K562 (cell line): Measurements from ENCODE around the gene POLR3E. TPM values are rescaled to one million over a fixed set of nuclear protein-coding genes. Genes with fewer than 3 reads are reported as not detected.

Experiments
- ATF7 ChIP-seq: fragments of 450-650 bp; IDR thresholded peaks from 2 replicates; pipeline ENCODE4 v1.7.1; 2014; ENCODE audit warnings: mild to moderate bottlenecking, moderate library complexity
- DDX20 ChIP-seq: fragments of 450-650 bp; IDR thresholded peaks from 2 replicates; pipeline ENCODE4 v1.6.1; 2016; ENCODE audit warnings: missing genetic modification characterization, low read depth, mild to moderate bottlenecking, missing compliant biosample characterization, moderate library complexity
- EP400 ChIP-seq: fragments of 450-650 bp; IDR thresholded peaks from 2 replicates; pipeline ENCODE4 v1.6.1; 2017; ENCODE audit warnings: antibody characterized with exemption, mild to moderate bottlenecking, moderate library complexity
- HDAC1 ChIP-seq, 2 experiments: fragments of 450-650 bp; IDR thresholded peaks; 2 replicates each; pipeline ENCODE4 v1.6.1; 2016 to 2017; ENCODE audit warnings: inconsistent platforms in 1 of 2, mild to moderate bottlenecking in 1 of 2, moderate library complexity in 1 of 2
- NR1H2 ChIP-seq: sonication (generic); formaldehyde crosslinking; IDR thresholded peaks from 2 replicates; pipeline ENCODE4 v1.4.0; 2020; ENCODE audit warnings: mild to moderate bottlenecking, missing genetic modification reagents
- NR2C1 ChIP-seq, 2 experiments: fragments of 450-650 bp; IDR thresholded peaks; 2 replicates each; pipeline ENCODE4 v1.6.1; 2017; ENCODE audit warnings: mild to moderate bottlenecking in 2 of 2, antibody characterized with exemption in 1 of 2, inconsistent platforms in 1 of 2, missing compliant biosample characterization in 1 of 2, missing genetic modification characterization in 1 of 2
- NR4A1 ChIP-seq, 2 experiments: fragments of 250-450 bp in 1 of 2; fragments of 450-650 bp in 1 of 2; sonication (Bioruptor Pico) in 1 of 2; IDR thresholded peaks; 2 replicates each; pipeline versions ENCODE4 v1.4.0 to v1.6.1; 2016 to 2020; ENCODE audit warnings: mild to moderate bottlenecking in 2 of 2, missing compliant biosample characterization in 1 of 2, missing genetic modification characterization in 1 of 2, moderate library complexity in 1 of 2
- PCBP1 ChIP-seq: fragments of 200-400 bp; formaldehyde crosslinking; IDR thresholded peaks from 2 replicates; pipeline ENCODE4 v1.6.1; 2018; ENCODE audit warnings: mild to moderate bottlenecking, low read depth, low read length; ENCODE audit not compliant: poor library complexity, severe bottlenecking
- POLR2H ChIP-seq: IDR thresholded peaks from 2 replicates; pipeline ENCODE4 v1.6.1; 2016; ENCODE audit warnings: missing genetic modification characterization, low read depth, mild to moderate bottlenecking, control low read depth, missing compliant biosample characterization, moderate library complexity
- RCOR1 ChIP-seq, 2 experiments: IDR thresholded peaks; 2 replicates each; pipeline ENCODE4 v1.6.1; 2012; ENCODE audit warnings: low read depth in 2 of 2, low read length in 2 of 2, borderline replicate concordance in 1 of 2, improper control_type of control experiment in 1 of 2
- TBL1XR1 ChIP-seq, 2 experiments: IDR thresholded peaks; 2 replicates each; pipeline ENCODE4 v1.6.1; 2012; ENCODE audit warnings: improper control_type of control experiment in 2 of 2, low read length in 2 of 2, mild to moderate bottlenecking in 1 of 2
- ZEB2 ChIP-seq: fragments of 450-650 bp; IDR thresholded peaks from 2 replicates; pipeline ENCODE4 v1.6.1; 2016
- ZFP36 ChIP-seq: fragments of 150-350 bp; IDR thresholded peaks from 2 replicates; pipeline ENCODE4 v1.6.1; 2018; ENCODE audit warnings: low read length, low read depth; ENCODE audit not compliant: partially characterized antibody
- ZNF766 ChIP-seq: fragments of 200-800 bp; sonication (Bioruptor generic); conservative IDR thresholded peaks from 2 replicates; pipeline ENCODE4 v1.6.1; 2016; ENCODE audit warnings: missing genetic modification characterization, missing compliant biosample characterization
- ZNF830 ChIP-seq: fragments of 250-450 bp; sonication (Bioruptor Pico); IDR thresholded peaks from 2 replicates; pipeline ENCODE4 v1.5.0; 2021; ENCODE audit warnings: mild to moderate bottlenecking
- ZSCAN32 ChIP-seq: fragments of 450-650 bp; formaldehyde crosslinking; IDR thresholded peaks from 2 replicates; pipeline ENCODE4 v1.4.0; 2020; ENCODE audit warnings: mild to moderate bottlenecking, moderate library complexity
- polyA plus RNA-seq, 8 experiments: library from polyadenylated mRNA; depleted of rRNA in 4 of 8; stranded (reverse) in 5 of 8; unstranded in 3 of 8; fragments of >200 nt; fragmentation: Nextera tagmentation in 2 of 8; fragmentation: Illumina TruSeq in 1 of 8; extraction: Ambion mirVana in 2 of 8; extraction: Trizol in 1 of 8; gene quantifications; 2 replicates each; pipeline versions ENCODE4 v1.2.1 to v1.2.3, GENCODE V29; 2011 to 2014; ENCODE audit warnings: inconsistent platforms in 1 of 8, missing spikeins in 1 of 8
- total RNA-seq, 7 experiments: library from RNA; depleted of rRNA in 6 of 7; stranded (reverse); fragments of >200 nt in 6 of 7; fragmentation: Illumina TruSeq in 2 of 7; extraction: Trizol in 2 of 7; gene quantifications; 2 replicates each; pipeline versions ENCODE4 v1.2.1 to v1.2.3, GENCODE V29; 2011 to 2021; ENCODE audit warnings: low replicate concordance in 1 of 7
- TF ChIP-seq, protein P1 (sequence below), 2 experiments: fragments of 250-450 bp in 1 of 2; fragments of 450-650 bp in 1 of 2; sonication (Bioruptor Pico) in 1 of 2; IDR thresholded peaks; 2 replicates each; pipeline versions ENCODE4 v1.6.1 to v1.8.0; 2016 to 2021; ENCODE audit warnings: mild to moderate bottlenecking in 2 of 2, moderate library complexity in 2 of 2, missing compliant biosample characterization in 1 of 2, missing genetic modification characterization in 1 of 2
- TF ChIP-seq, protein P2 (sequence below): fragments of 450-650 bp; IDR thresholded peaks from 2 replicates; pipeline ENCODE4 v1.6.1; 2016
- TF ChIP-seq, protein P3 (sequence below): fragments of 250-450 bp; sonication (Bioruptor Pico); IDR thresholded peaks from 2 replicates; pipeline ENCODE4 v1.5.0; 2022; ENCODE audit warnings: mild to moderate bottlenecking
- TF ChIP-seq, protein P4 (sequence below): fragments of 150-350 bp; IDR thresholded peaks from 2 replicates; pipeline ENCODE4 v1.6.1; 2014; ENCODE audit warnings: low read depth, mild to moderate bottlenecking, low read length, borderline replicate concordance

POLR3E gene
- total and polyA plus RNA-seq, 9 of the 15 experiments (the other 6 are each of a cell fraction or from before 2014, with no cell fraction given) = 17.7 to 151 (median 82.6) TPM

DNA sequence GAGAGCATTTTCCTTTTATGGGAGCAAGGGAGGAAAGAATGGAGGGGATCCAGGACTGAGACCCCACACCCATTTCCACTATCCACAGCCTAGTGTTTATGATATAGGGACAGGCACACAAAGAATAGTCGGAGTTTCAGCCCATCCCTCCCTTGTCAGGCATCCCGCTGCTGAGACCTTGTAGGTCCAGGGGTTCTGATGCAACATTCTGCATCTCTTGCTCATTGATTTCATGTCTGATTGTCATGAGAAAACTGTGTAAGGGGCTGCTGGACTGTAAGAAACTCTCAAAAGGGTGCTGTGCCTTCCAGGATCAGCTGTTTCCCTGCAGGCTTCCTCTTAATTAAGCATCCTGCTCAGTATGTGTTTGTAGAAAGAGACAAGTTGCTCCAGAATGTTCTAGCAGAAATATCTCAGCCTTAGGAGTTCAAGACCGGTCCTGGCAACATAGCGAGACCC lies 5.3 kb upstream of the POLR3E start (continued):
- TF ChIP-seq NR2C1 (IDR thresholded peaks at IDR 0.05) = no peak
- TF ChIP-seq NR2C1 (tag; IDR thresholded peaks at IDR 0.05) = 0 out of 2 replicates have a peak, but pooled peaks have one; percentile 23
- TF ChIP-seq ZEB2 = 0 out of 2 replicates have a peak, but pooled peaks have one; percentile 20
- TF ChIP-seq PCBP1 = no peak
- TF ChIP-seq POLR2H (tag) = peak; percentile 44; the same call in 1 of the 2 replicates
- TF ChIP-seq, protein P1, sequence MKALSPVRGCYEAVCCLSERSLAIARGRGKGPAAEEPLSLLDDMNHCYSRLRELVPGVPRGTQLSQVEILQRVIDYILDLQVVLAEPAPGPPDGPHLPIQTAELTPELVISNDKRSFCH (CRISPR knock-in tag; IDR thresholded peaks at IDR 0.05) = no peak
- TF ChIP-seq, protein P1 (tag; IDR thresholded peaks at IDR 0.05) = peak; percentile 25; the same call in 1 of the 2 replicates
- TF ChIP-seq EP400 = peak; percentile 78
- peak; percentile 97 for TF ChIP-seq ZNF766 (CRISPR knock-in tag)
- no peak for TF ChIP-seq ZNF830 (CRISPR knock-in tag)
- TF ChIP-seq, protein P2, sequence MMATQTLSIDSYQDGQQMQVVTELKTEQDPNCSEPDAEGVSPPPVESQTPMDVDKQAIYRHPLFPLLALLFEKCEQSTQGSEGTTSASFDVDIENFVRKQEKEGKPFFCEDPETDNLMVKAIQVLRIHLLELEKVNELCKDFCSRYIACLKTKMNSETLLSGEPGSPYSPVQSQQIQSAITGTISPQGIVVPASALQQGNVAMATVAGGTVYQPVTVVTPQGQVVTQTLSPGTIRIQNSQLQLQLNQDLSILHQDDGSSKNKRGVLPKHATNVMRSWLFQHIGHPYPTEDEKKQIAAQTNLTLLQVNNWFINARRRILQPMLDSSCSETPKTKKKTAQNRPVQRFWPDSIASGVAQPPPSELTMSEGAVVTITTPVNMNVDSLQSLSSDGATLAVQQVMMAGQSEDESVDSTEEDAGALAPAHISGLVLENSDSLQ = 0 out of 2 replicates have a peak, but pooled peaks have one; percentile 8
- no peak; the same call in 1 of the 2 replicates for TF ChIP-seq DDX20
- no peak for TF ChIP-seq HDAC1 (IDR thresholded peaks at IDR 0.05)
- TF ChIP-seq, protein P3, sequence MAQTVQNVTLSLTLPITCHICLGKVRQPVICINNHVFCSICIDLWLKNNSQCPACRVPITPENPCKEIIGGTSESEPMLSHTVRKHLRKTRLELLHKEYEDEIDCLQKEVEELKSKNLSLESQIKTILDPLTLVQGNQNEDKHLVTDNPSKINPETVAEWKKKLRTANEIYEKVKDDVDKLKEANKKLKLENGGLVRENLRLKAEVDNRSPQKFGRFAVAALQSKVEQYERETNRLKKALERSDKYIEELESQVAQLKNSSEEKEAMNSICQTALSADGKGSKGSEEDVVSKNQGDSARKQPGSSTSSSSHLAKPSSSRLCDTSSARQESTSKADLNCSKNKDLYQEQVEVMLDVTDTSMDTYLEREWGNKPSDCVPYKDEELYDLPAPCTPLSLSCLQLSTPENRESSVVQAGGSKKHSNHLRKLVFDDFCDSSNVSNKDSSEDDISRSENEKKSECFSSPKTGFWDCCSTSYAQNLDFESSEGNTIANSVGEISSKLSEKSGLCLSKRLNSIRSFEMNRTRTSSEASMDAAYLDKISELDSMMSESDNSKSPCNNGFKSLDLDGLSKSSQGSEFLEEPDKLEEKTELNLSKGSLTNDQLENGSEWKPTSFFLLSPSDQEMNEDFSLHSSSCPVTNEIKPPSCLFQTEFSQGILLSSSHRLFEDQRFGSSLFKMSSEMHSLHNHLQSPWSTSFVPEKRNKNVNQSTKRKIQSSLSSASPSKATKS = 0 out of 2 replicates have a peak, but pooled peaks have one; percentile 42
- TF ChIP-seq ZFP36 = no peak
- peak in 1 of 2 experiments; percentile 11; a peak in 1 of 4 replicates for TF ChIP-seq TBL1XR1 (IDR thresholded peaks at IDR 0.05; ENCODE audit: low read length in 2 of 2)
- TF ChIP-seq RCOR1 (IDR thresholded peaks at IDR 0.05; ENCODE audit: borderline replicate concordance in 1 of 2, low read depth in 2 of 2, low read length in 2 of 2) = peak in 1 of 2 experiments; percentile 74; a peak in 1 of 4 replicates
- TF ChIP-seq, protein P4, sequence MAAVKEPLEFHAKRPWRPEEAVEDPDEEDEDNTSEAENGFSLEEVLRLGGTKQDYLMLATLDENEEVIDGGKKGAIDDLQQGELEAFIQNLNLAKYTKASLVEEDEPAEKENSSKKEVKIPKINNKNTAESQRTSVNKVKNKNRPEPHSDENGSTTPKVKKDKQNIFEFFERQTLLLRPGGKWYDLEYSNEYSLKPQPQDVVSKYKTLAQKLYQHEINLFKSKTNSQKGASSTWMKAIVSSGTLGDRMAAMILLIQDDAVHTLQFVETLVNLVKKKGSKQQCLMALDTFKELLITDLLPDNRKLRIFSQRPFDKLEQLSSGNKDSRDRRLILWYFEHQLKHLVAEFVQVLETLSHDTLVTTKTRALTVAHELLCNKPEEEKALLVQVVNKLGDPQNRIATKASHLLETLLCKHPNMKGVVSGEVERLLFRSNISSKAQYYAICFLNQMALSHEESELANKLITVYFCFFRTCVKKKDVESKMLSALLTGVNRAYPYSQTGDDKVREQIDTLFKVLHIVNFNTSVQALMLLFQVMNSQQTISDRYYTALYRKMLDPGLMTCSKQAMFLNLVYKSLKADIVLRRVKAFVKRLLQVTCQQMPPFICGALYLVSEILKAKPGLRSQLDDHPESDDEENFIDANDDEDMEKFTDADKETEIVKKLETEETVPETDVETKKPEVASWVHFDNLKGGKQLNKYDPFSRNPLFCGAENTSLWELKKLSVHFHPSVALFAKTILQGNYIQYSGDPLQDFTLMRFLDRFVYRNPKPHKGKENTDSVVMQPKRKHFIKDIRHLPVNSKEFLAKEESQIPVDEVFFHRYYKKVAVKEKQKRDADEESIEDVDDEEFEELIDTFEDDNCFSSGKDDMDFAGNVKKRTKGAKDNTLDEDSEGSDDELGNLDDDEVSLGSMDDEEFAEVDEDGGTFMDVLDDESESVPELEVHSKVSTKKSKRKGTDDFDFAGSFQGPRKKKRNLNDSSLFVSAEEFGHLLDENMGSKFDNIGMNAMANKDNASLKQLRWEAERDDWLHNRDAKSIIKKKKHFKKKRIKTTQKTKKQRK = no peak
- TF ChIP-seq ATF7 = peak; percentile 95
- no peak for TF ChIP-seq NR1H2
- TF ChIP-seq ZSCAN32 (CRISPR knock-in tag) = peak; percentile 90
- TF ChIP-seq NR4A1 (CRISPR knock-in tag; IDR thresholded peaks at IDR 0.05) = no peak
- TF ChIP-seq NR4A1 (tag; IDR thresholded peaks at IDR 0.05) = peak; percentile 84
